ENCODE results near the gene DENND6B.

The DENND6B gene

DNA sequence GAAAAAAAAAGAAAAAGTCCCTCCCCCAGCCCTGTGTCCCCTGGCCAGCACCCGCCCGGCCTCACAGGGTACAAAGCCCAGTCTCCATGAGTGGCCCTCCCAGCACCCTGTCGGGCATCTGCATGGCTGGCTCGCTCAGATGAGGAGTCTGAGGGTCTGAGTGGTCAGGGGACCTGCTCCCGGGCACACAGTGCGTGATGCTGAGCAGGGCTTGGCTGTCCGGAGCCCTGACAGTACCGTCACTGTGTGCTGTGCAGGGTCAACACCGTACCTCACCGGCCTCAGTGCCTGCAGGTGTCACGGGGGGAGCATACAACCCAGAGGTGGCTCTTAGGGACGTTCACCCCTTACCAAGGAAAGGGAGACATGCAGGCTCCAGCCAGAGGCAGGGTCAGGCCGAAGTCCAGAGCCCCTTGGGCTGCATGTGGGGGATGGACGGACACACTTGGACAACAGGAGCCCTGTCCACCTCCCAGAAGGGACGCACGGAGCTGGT, 15.8 kb downstream of the DENND6B start:
- TF ChIP-seq MYC (IDR thresholded peaks at IDR 0.05; ENCODE audit: low read depth, low read length) (no peak), POLR2A (IDR thresholded peaks at IDR 0.05; ENCODE audit: extremely low read depth, insufficient read length) (no peak)
- TF ChIP-seq, protein P1, sequence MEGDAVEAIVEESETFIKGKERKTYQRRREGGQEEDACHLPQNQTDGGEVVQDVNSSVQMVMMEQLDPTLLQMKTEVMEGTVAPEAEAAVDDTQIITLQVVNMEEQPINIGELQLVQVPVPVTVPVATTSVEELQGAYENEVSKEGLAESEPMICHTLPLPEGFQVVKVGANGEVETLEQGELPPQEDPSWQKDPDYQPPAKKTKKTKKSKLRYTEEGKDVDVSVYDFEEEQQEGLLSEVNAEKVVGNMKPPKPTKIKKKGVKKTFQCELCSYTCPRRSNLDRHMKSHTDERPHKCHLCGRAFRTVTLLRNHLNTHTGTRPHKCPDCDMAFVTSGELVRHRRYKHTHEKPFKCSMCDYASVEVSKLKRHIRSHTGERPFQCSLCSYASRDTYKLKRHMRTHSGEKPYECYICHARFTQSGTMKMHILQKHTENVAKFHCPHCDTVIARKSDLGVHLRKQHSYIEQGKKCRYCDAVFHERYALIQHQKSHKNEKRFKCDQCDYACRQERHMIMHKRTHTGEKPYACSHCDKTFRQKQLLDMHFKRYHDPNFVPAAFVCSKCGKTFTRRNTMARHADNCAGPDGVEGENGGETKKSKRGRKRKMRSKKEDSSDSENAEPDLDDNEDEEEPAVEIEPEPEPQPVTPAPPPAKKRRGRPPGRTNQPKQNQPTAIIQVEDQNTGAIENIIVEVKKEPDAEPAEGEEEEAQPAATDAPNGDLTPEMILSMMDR (IDR thresholded peaks at IDR 0.05; ENCODE audit: low read depth, low read length), result no peak
- TF ChIP-seq, protein P2, sequence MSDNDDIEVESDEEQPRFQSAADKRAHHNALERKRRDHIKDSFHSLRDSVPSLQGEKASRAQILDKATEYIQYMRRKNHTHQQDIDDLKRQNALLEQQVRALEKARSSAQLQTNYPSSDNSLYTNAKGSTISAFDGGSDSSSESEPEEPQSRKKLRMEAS (IDR thresholded peaks at IDR 0.05; ENCODE audit: low read depth, low read length), result no peak
- DNase-seq (ENCODE audit: low read depth), result no peak
- no peak overlapping the region for H3K4me3 ChIP-seq (ENCODE audit: low read depth, low read length)

DNA sequence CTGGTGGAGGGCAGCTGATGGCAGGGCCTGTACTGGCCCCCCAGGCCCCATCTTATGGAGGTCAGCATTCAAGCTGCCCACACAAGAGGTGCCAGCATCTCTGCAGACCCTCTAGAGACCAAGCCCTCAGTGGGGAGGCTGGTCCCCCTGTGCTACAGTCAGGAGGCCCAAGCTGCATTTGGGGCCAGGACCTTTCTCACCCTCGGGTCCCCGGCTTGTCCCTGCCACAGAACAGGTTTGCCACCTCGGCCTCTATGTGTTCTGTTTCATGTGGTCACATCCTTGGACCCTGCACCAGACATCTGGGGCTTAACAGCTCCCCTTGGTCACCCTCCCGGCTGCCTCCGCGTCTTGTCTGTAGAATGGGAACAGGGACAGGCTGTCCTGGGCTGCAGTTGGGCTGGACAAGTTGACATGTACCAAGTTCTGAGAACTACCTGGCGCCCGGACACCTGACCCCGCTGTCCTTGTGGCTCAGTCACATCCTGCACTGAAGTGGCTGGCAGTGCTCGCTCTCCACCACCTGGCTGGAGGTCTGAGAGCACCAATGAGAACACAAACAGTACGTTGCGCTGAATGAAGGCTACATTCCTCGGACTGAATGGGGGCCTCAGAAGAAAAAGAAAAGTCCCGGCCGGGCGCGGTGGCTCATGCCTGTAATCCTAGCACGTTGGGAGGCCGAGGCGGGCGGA, 16.6 kb downstream of the DENND6B start:
- DNase-seq (ENCODE audit: low read depth), result no peak
- H3K4me3 ChIP-seq (ENCODE audit: low read depth, low read length), result no peak overlapping the region
- TF ChIP-seq, protein P1 (IDR thresholded peaks at IDR 0.05; ENCODE audit: low read depth, low read length), result no peak
- TF ChIP-seq, protein P2 (IDR thresholded peaks at IDR 0.05; ENCODE audit: low read depth, low read length), result no peak
- TF ChIP-seq MYC (IDR thresholded peaks at IDR 0.05; ENCODE audit: low read depth, low read length) (no peak), POLR2A (IDR thresholded peaks at IDR 0.05; ENCODE audit: extremely low read depth, insufficient read length) (no peak)

DNA sequence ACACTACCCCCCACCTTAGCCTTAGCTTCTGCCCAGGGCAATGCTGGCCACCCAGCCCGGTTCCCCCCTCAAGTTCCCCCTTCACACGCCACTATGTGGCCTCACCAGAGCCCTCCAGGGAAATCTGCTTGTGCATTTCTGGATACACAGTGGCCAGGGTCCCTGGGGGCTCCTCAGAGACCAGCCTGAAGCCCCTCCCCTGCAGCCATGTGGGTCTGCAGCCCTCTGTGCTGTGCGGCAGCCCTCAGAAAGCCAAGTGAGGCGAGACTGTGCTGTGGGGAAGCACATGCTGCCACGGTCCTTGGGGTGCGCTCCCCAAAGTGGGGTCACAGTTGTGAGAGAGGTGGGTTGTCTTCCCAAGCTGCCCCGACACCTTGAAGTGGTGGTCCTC, 17.2 kb downstream of the DENND6B start:
- no peak overlapping the region for H3K4me3 ChIP-seq (ENCODE audit: low read depth, low read length)
- DNase-seq (ENCODE audit: low read depth), result peak; percentile 83
- no peak for TF ChIP-seq MYC (IDR thresholded peaks at IDR 0.05; ENCODE audit: low read depth, low read length)
- TF ChIP-seq, protein P2 (IDR thresholded peaks at IDR 0.05; ENCODE audit: low read depth, low read length), result no peak
- TF ChIP-seq, protein P1 (IDR thresholded peaks at IDR 0.05; ENCODE audit: low read depth, low read length), result no peak
- TF ChIP-seq POLR2A (IDR thresholded peaks at IDR 0.05; ENCODE audit: extremely low read depth, insufficient read length), result no peak

DNA sequence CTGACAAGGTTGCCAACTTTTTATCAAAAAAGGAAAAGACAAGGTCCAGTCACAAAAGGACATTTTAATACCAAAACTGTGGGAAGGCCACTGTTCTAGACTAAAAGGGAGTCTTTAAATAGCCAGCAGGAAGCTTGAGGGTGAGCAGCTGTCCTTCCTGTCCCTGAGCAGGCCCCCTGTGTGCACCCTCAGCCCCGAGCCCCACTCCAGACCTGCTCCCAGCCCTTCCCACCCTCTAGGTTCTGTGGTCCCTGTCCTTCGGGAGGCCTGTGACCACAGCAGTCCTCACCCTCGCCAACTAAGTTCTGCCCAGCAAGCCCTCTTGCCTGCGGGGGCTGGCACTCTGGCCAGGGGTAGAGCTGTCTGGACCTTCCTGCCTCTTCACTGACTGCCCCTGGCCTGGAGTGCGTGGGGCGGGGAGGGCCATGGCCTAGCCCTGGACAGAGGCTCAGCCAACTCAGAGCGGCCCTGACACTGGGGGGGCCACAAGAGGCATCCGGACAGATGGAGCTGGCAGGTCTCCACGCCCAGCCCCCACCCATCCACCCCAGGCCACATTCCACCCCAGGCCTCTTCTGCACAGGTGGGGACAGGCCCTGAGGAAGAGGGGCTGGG, 17.7 kb downstream of the DENND6B start:
- peak; percentile 68 for DNase-seq (ENCODE audit: low read depth)
- TF ChIP-seq MYC (IDR thresholded peaks at IDR 0.05; ENCODE audit: low read depth, low read length), result no peak
- TF ChIP-seq, protein P2 (IDR thresholded peaks at IDR 0.05; ENCODE audit: low read depth, low read length), result no peak
- TF ChIP-seq, protein P1 (IDR thresholded peaks at IDR 0.05; ENCODE audit: low read depth, low read length), result no peak

DNA sequence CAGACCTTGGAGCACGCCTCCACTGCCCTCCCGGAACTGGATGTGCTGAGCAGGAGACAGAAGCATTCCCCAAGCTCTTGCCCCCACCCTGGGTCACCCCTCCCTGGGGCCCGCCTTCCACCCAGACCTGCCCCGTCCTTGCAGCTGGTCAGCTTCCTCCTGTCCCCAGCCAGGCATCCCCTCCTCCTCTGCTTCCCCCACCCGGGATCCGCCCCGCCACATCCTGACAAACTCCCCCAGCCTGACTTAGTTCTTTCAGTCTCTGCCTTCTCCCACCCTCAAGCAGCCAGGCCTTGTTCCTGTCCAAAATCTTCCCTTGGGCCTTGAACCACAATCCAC, 18.2 kb downstream of the DENND6B start:
- DNase-seq (ENCODE audit: low read depth), result peak; percentile 93
- H3K4me3 ChIP-seq (ENCODE audit: low read depth, low read length), result no peak overlapping the region
- no peak for TF ChIP-seq POLR2A (IDR thresholded peaks at IDR 0.05; ENCODE audit: extremely low read depth, insufficient read length)
- TF ChIP-seq, protein P1 (IDR thresholded peaks at IDR 0.05; ENCODE audit: low read depth, low read length), result no peak
- no peak for TF ChIP-seq MYC (IDR thresholded peaks at IDR 0.05; ENCODE audit: low read depth, low read length)
- TF ChIP-seq, protein P2 (IDR thresholded peaks at IDR 0.05; ENCODE audit: low read depth, low read length), result no peak

More for the DNA sequence above, 17.7 kb downstream of the DENND6B start:
- H3K4me3 ChIP-seq (ENCODE audit: low read depth, low read length), result no peak overlapping the region
